NCI-H1048 (cell line): ENCODE data around the gene LGALS7.
"Not testable (repeated sequence)": the region's sequence is repeated elsewhere in the genome, so short reads cannot be mapped to it uniquely, and the experiment has no call there.

Source experiments
- DNase-seq: peaks from one replicate; lab custom pipeline; 2025; lab: John Stamatoyannopoulos, UW

Gene LGALS7

DNA sequence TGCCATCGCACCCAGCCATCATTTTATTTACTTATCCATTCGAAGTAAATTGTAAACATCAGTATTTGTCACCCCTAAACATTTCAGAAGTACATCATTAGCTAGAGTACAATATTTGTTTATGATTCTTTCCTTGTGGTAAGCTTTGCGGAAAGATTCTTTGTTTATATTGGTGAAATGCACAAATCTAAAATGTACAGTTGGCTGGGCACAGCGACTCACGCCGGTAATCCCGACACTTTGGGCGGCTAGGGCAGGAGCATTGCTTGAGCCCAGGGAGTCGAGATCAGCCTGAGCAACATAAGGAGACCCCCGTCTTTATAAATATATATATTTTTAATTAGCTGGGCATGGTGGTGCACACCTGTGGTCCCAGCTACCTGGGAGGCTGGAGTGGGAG, 25.8 kb upstream of the LGALS7 start:
- DNase-seq, result no peak

DNA sequence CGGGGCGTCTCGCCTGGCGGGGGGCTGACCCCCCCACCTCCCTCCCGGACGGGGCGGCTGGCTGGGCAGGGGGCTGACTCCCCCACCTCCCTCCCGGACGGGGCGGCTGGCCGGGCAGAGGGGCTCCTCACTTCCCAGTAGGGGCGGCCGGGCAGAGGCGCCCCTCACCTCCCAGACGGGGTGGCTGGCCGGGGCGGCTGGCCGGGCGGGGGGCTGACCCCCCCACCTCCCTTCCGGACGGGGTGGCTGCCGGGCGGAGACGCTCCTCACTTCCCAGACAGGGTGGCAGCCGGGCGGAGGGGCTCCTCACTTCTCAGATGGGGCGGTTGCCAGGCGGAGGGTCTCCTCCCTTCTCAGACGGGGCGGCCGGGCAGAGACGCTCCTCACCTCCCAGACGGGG, 24.5 kb upstream of the LGALS7 start:
- not testable (repeated sequence) for DNase-seq

DNA sequence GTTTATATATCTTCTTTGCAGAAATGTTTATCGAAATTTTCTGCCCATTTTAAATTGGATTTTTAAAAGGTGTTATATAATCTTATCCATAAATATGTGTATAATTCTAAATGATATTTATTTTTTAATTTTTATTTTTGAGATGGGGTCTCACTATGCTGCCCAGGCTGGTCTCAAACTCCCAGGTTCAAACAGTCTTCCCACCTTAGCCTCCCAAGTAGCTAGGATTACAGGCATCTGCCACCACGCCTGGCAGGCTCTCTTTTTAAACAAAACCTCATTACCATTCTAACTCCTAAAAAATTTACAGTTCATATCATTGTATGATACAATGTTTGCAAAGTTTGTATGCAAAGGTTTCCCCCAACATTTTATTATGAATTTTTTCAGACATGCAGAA, 22.8 kb upstream of the LGALS7 start:
- DNase-seq, result no peak

DNA sequence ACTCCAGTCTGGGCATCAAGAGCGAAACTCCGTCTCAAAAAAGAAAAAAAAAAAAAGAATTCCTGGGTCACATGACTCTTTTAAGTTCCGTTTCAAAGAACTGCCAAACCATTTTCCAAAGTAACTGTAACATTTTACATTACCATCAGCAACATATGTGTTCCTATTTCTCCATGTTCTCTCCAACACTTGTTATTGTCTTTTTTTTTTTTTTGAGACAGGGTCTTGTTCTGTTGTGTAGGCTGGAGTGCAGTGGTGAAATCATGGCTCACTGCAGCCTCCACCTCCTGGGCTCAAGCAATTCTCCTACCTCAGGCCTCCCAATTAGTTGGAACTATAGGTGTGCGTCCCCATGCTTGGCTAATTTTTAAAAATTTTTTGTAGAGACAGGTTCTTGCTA, 22.2 kb upstream of the LGALS7 start:
- no peak for DNase-seq

DNA sequence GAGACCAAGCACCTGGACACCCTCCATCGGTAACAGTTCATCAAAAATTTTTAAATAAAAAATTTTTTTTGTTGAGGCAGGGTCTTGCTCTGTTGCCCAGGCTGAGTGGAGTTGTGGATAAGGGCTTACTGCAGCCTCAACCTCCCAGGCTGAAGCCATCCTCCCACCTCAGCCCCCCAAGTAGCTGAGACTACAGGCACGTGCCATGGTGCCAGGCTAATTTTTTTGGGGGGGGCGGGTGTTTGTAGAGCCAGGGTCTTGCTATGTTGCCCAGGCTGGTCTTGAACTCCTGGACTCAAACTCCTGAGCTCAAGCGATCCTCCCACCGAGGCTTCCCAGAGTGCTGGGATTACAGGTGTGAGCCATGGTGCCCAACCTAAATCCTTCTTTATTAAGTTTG, 20.4 kb upstream of the LGALS7 start:
- no peak for DNase-seq

DNA sequence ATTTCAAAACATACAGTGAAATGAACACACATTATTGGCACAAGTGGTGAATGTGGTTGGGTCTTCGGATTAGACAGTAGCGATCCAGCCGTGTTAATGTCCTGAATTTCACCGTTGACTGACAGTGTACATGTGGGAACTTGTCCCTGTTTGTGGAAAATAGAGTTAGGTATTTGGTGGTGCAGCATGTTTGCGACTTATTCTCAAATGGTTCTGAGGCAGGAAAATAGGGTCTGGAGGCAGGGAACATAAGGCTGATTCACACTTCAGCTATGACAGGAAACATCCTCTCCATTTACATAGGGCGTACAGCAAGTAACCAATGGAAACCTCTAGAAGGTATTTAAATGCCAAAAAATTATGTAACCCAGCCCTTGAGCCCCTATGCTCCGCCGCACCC, 19.9 kb upstream of the LGALS7 start:
- DNase-seq, result no peak

DNA sequence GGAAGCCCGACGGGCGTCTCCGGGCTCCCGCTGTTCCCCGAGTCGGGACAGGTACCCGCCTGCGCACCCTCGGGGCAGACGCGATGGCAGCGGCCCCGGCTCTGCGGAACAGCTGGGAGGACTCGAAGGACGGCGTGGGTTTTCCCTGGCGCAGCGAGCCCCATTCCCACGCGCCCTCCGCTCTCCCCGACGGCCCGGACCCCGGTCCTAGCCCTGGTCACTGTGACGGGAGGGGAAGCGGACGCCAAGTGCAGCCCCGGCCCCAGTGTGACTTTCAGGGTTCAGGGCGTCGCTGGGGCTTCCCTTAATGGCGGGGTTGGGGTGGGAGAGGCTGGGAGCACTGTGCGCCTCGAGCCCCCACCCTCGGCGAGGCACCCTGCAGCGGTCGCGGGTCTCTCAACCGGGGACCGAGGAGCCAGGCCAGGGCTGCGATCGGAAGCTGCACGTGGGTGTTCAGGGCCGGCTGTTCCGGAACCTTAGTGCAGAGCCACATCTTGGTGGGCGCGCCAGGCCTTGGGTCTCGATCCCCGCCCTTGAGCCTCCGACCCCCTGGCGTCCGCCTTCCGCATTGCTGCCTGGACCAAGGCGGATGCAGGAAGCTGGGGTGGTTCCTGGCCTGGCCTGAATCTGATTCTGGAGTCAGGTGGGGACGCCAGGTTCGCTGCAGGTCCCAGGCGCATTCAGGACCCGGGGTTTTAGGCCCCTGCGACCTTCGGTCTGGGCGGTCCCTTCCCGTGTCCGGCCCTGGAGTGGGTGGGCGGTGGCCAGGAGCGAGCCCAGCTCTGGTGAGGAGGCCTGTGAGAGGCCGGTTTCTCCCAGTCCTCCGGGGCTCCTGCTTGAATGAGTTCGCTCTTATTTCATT, 19.2 kb upstream of the LGALS7 start:
- no peak for DNase-seq

DNA sequence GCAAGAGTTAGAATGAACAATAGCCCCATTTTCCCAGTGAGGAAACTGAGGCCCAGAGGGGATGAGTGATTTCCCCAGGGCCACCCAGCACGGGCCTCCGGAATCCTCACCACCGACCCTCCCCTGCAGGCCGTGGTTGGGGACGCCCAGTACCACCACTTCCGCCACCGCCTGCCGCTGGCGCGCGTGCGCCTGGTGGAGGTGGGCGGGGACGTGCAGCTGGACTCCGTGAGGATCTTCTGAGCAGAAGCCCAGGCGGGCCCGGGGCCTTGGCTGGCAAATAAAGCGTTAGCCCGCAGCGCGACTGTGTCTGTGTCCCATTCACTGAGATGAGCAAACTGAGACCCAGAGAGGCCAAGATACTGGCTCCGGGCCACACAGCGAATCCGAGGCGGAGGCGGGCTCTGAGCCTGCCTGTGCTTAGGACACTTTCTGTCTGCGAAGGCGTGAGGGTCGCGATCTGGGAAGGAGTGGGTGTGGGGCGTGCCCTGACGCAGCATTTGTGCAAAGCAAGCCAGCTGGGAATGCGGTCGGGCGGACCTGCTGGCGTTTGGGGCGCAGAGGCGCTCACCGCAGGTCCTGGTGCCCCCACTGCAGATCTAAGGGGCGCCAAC, 18.2 kb upstream of the LGALS7 start:
- not testable (repeated sequence) for DNase-seq

DNA sequence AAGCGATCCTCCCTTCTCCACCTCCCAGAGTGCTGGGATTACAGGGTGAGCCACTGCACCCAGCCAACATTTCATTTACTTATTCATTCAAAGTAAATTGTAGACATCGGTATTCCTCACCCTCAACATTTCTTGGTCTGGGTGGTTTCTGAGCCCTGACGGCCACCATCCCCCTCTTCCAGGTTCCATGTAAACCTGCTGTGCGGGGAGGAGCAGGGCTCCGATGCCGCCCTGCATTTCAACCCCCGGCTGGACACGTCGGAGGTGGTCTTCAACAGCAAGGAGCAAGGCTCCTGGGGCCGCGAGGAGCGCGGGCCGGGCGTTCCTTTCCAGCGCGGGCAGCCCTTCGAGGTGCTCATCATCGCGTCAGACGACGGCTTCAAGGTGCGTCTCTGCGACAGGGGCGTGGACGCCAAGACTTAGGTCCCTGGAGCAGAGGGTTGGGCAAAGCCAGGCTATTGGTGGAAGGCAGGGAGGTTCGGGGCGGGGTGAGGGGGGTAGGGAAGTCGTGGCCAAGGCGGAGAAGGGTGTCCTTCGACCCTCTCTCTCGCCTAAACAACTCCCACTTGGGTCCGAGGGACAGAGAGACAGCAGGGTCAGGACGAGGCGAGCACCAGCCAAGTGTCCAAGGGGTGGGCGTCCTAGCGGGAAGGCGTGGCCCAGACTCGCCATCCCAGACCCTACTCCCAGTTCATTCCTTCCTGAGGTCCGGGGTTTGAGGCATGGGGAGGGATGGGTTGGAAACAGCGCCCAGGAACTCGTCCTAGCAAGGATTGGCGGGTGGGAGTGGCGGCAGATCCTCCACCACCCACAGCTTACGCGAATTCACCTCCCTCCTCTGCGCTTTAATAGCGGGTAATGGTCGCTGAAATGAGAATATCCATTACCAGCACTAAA, 17.4 kb upstream of the LGALS7 start:
- DNase-seq, result not testable (repeated sequence)

DNA sequence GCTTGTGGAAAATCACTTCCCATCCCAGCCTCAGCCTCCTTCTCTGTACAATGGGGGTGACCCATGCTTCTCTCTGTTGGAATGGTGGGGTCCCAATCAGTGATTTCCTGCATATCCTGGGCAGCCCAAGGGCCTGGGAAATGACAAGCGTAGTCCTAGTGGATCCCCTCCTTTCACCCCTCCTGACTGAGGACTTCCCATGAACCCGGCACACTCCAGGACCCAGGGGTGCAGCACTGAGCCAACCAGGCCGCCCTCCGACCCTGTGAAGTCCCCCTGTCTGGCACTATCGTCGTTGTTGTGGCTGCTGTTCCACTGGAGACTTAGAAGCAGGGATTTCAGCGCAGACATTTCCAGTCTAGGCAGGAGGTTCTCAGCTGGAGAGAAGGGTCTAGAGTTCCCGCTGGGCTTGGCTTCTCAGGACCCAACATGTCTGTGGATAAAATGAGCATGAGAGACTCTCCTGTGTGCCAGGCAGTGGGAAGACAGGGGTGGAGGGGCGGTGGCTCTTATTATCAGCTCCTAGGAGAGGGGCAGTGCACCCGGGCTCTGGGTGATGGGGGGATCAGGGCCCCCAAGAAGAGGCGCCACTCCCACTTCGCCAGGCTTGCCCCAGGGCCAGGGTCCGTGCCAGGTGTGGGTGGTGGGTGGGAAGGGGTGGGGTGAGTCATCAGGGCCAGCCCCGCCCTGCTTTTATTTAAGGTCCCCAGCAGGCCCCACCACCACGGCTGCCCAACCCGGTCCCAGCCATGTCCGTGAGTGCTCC, 15.3 kb upstream of the LGALS7 start, which contains the start of gene LGALS7B:
Gene LGALS7B, plus strand, starts transcription at position 723 of the 766 bp plus-strand sequence. Its CDS starts 27 bp downstream, at position 750.
- no peak for DNase-seq

DNA sequence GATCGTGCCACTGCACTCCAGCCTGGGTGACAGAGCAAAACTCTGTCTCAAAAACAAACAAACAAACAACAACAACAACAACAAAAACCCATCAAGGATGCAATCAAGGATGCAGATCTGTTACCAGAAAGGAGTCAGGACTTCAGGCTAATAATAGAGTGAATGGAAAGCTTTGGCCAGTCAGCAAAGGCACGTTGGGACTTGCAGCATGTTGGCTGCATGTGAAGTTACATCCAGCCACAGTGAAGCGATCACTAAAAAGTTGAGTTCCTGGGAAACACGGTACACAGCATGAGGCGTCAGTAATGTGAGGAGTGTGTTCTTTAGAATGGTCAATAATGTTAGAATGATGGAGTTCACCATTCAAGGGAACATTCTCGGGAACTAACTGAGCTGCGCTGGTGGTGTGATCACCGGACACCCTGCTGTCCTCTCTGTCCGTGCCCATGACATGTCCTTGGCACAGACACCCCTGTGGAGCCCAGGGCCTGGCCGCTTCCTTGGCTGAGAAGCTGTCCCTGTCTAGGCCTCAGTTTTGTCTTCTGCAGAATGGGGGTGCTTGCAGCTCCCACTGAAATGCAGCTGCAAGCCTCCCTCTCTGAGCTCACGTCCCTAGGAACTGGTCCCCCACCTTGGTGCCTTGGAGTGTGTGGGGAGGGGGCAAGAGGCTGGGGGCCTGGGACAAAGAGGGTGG, 13.4 kb upstream of the LGALS7 start:
- DNase-seq, result no peak

DNA sequence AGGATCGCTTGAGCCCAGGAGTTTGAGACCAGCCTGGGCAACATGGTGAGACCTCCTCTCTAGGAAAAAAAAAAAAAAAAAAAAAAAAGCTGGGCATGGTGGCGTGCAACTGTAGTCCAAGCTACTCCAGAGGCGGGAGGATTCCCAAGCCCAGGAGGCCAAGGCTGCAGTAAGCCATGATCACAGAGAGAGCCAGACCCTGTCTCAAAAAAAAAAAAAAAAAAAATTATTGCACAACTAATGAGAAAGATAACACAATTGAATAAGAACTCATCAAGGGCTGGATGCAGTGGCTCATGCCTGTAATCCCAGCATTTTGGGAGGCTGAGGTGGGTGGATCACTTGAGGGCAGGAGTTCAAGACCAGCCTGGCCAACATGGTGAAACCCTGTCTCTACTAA, 12.7 kb upstream of the LGALS7 start:
- DNase-seq, result not testable (repeated sequence)

DNA sequence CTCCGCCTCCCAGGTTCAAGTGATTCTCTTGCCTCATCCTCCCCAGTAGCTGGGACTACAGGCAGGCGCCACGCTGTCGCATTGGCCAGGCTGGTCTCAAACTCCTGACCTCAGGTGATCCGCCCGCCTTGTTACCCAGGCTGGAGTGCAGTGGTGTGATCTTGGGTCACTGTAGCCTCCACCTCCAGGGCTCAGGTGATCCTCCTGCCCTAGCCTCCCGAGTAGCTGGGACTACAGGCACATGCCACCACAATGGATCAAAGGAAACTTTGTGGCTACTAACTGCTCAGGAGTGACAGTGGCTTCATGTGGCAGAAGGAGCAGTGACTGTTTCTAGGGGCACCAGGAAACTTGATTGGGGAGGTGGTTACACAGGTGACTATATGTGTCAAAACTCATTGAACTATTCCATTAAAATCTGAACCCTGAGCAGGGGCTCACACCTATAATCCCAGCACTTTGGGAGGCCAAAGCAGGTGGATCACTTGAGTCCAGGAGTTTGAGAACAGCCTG, 11.9 kb upstream of the LGALS7 start:
- no peak for DNase-seq

DNA sequence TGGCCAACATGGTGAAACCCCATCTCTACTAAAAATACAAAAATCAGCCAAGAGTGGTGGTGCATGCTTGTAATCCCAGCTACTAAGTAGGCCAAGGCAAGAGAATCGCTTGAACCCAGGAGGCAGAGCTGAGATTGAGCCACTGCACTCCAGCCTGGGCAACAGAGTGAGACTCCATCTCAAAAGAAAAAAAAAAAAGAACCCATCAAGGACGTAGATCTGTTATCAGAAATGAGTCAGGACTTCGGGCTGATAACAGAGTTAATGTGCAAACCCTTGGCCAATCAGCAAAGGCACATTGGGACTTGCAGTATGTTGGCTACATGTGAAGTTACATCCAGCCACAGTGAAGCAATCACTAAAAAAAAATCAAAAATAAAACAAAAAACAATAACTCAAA, 10.9 kb upstream of the LGALS7 start:
- DNase-seq, result no peak

DNA sequence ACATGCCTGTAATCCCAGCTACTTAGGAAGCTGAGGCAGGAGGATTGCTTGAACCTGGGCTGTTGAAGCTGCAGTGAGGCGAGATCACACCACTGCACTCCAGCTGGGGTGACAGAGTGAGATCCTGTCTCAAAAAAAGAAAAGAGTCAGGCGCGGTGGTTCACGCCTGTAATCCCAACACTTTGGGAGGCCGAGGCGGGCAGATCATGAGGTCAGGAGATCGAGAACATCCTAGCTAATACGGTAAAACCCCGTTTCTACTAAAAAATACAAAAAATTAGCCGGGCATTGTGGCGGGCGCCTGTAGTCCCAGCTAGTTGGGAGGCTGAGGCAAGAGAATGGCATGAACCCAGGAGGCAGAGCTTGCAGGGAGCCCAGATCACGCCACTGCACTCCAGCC, 8.9 kb upstream of the LGALS7 start:
- DNase-seq, result not testable (repeated sequence)

DNA sequence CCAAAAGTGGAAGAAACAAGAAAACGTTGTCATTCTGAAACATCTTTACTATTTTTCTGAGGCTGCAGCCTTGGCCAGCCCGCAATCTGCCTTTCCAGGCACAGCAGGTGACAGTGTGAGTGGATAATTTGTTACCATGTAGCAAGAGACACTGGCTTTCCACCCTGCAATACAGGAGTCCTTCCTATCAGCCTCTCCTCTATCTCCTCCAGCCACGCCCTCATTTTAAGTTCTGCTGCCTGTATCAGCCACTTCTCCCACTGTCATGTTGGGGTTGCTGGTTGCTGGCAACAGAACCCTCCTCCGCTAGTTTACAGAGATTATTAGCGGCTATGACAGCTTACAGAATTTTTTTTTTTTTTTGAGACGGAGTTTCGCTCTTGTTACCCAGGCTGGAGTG, 7.7 kb upstream of the LGALS7 start:
- no peak for DNase-seq

DNA sequence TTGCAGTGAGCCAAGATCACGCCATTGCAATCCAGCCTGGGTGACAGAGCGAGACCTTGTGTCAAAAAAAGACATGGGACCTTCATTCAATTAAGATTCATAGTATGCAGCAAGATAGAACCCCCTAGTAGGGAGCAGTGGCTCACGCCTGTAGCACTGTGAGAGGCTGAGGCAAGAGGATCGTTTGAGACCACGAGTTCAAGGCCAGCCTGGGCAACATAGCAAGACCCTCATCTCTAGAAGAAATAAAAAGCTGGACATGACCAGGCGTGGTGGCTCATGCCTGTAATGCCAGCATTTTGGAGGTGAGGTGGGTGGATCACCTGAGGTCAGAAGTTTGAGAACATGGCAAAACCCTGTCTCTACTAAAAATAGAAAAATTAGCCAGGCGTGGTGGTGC, 7.1 kb upstream of the LGALS7 start:
- DNase-seq, result no peak

DNA sequence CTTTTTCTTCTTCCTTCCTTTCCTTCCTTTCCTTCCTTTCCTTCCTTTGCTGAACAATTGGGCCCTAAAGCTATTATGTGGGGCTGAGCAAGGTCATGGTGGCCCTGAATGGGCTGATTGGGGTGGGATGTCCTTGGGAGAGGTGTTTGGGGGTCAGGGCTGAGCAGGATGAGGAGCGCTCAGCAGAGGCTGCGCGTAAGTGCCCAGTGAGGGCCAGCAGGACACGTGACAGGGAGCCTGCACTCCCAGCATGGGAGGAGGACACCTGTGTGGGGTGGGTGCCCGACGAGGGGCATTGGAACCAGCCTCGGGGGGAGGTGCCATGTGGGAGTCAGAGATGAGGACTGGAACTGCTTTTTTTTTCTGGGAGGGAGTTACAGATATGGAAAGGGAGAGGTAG, 5.4 kb upstream of the LGALS7 start:
- no peak for DNase-seq

DNA sequence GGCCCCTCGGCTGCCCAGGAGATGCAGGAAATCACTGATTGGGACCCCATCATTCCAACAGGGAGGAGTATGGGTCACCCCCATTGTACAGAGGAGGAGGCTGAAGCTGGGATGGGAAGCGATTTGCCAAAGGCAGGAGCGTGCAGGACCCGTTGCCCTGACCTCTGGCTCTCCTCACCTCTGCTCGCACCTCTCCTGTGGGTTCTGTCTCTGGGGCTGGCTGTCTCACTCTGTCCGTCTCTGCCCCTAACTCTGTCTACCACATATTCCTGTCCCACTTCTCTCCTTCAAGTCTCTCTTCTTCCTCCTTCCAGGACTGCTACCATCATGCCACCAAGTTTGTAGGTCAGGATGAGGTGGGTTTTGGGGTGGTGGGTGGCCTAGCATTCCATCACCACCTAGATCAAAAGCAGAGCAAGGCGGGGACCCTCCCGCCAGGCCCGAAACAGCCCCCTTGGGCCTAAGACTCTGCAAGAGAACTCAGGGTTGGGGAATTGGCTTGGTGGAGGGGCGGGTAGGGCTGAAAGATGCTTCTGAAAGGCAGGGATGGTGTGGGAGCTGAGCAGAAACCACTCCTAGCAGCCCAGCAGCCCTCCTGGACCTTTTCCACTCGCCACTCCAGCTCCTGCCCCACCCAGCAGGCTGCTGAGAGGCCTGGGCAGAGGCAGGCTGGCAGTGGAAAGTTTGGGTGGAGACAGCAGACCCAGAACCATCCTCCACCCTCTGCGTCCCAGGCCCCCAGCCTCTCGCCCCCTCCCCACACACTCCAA, 1.0 kb upstream of the LGALS7 start:
- DNase-seq, result no peak

DNA sequence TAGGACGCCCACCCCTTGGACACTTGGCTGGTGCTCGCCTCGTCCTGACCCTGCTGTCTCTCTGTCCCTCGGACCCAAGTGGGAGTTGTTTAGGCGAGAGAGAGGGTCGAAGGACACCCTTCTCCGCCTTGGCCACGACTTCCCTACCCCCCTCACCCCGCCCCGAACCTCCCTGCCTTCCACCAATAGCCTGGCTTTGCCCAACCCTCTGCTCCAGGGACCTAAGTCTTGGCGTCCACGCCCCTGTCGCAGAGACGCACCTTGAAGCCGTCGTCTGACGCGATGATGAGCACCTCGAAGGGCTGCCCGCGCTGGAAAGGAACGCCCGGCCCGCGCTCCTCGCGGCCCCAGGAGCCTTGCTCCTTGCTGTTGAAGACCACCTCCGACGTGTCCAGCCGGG, 1.7 kb downstream of the LGALS7 start:
- DNase-seq, result not testable (repeated sequence)
